ENCODE measurements around the gene PAPOLB. TPM values are rescaled to one million over a fixed set of nuclear protein-coding genes. Genes with fewer than 3 reads are reported as not detected.

Gene PAPOLB
- total RNA-seq, 1 donor from 2014 or later: not detected

DNA sequence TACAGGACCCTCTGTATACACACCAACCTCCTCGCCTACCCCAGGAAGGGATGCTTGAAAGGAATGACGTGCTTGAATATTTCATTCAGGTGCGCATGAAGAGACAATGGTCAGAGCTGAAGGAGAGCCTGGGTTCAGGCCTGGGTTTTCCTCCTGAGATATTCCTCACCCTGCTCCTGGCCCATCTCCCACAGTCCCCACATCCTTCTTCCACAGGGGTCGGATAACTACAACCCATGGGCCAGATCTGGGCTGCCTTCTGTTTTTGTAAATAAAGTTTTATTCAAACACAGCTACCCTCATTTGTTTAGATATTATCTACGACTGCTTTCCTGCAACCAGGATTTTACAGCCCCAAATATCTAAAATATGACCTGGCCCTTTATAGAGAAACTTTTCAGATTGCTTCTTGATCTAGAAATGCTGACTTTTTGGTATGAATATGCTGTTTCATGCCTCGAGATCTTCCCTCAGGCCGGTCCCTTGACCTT lies 23.5 kb upstream of the PAPOLB start:
- no peaks in the 10 kb centered on the region for H3K27me3 ChIP-seq (ENCODE audit: control insufficient read depth, insufficient read depth, low read length)

DNA sequence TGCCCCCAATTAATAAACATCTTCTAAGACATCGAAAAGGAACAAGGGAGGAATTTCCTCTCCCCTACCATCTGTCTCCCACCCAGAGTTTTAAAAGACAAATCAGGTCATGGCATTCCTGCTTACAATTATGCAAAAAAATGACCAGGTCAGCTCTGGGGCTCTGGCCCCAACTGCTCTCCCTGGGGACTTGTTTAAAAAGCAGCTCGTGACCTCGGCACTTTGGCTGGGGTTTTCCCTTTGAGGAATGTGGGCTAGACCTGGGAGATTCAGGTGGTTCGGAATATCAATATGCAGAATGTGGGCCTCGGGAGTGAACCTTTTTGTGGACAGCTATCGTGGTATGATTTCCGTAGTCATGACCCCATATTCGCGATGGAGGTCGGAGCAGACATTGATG lies 22.3 kb upstream of the PAPOLB start:
- no peaks in the 10 kb centered on the region for H3K27me3 ChIP-seq (ENCODE audit: control insufficient read depth, insufficient read depth, low read length)
- no peak overlapping the region for H3K4me3 ChIP-seq (ENCODE audit: low read depth, low read length)
- DNase-seq (ENCODE audit: low read depth) (no peak), FAIRE-seq (no peak)
- TF ChIP-seq, protein P1, sequence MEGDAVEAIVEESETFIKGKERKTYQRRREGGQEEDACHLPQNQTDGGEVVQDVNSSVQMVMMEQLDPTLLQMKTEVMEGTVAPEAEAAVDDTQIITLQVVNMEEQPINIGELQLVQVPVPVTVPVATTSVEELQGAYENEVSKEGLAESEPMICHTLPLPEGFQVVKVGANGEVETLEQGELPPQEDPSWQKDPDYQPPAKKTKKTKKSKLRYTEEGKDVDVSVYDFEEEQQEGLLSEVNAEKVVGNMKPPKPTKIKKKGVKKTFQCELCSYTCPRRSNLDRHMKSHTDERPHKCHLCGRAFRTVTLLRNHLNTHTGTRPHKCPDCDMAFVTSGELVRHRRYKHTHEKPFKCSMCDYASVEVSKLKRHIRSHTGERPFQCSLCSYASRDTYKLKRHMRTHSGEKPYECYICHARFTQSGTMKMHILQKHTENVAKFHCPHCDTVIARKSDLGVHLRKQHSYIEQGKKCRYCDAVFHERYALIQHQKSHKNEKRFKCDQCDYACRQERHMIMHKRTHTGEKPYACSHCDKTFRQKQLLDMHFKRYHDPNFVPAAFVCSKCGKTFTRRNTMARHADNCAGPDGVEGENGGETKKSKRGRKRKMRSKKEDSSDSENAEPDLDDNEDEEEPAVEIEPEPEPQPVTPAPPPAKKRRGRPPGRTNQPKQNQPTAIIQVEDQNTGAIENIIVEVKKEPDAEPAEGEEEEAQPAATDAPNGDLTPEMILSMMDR (IDR thresholded peaks at IDR 0.05; ENCODE audit: insufficient read depth, low read length, severe bottlenecking): no peak
- H3K36me3 ChIP-seq (ENCODE audit: control insufficient read depth, insufficient read depth, low read length): no peaks in the 10 kb centered on the region

More for the DNA sequence above, 23.5 kb upstream of the PAPOLB start:
- H3K36me3 ChIP-seq (ENCODE audit: control insufficient read depth, insufficient read depth, low read length): no peaks in the 10 kb centered on the region
- no peak overlapping the region for H3K4me3 ChIP-seq (ENCODE audit: low read depth, low read length)
- DNase-seq (ENCODE audit: low read depth): no peak
- TF ChIP-seq, protein P1 (IDR thresholded peaks at IDR 0.05; ENCODE audit: insufficient read depth, low read length, severe bottlenecking): no peak
- FAIRE-seq: no peak

DNA sequence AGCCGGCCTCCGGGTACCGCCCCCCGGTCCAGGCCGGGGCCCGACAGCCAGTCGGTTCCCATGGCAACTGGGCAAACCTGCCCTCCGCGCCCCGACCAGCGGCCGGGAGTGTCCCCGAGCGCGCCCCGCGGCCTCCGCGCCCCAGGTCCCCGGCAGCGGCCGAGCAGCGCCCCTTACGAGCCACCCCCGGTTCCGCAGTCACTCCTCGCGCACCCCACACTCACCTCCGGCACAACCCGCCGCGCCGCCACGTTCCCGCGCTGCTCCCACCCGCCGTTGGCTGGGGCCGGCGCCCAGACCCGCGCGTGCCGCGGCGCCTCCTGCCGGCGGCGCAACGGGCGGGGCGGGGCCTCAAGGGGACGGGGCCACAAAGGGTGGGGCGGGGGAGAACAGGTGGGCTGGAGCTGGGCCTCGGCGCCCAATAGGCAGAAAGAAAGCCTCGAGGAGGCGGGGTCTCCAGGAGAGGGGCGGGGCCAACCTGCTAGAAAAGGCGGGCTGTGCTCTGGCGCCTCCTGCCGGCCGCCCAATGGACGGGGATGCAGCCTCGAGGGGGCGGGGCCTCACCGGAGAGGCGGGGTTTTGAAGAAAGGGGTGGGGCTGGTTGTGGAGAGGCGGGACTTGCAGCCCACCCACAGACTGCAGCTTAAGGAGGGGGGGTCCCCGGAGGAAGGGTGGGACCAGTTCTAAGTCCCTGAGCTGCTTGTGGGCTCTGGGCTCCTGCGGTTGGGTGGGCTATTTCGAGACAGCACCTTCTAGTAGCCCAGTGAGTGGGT lies 21.7 kb upstream of the PAPOLB start, which contains the start of gene RADIL:
TSS of gene RADIL (minus strand) at position 345 of the 773 bp plus-strand sequence. CDS start 5,577 bp downstream, outside the sequence.
- DNase-seq (ENCODE audit: low read depth): peak; percentile 41
- H3K36me3 ChIP-seq (ENCODE audit: control insufficient read depth, insufficient read depth, low read length): no peaks in the 10 kb centered on the region
- TF ChIP-seq, protein P1 (IDR thresholded peaks at IDR 0.05; ENCODE audit: insufficient read depth, low read length, severe bottlenecking): peak; percentile 56
- H3K27me3 ChIP-seq (ENCODE audit: control insufficient read depth, insufficient read depth, low read length): no peaks in the 10 kb centered on the region
- no peak within 1 kb of the TSS for H3K4me3 ChIP-seq (ENCODE audit: low read depth, low read length)
- no peak for FAIRE-seq

DNA sequence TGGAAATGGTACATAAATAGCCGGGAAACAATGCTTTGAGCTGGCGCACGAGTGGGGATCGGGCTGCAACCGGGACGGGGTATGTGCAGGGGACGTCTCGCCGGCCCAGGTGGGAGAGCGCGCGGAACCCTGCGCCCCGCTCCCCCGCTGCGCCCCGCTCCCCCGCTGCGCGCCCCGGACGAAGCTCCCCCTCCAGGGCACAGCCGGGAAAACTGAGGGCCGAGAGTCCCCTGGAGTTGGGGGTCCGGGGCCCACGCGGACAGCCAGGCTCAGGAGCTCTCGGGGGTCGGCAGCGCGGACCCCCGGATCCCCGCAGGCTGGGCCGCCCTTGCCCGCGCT lies 21.2 kb upstream of the PAPOLB start:
- TF ChIP-seq, protein P1 (IDR thresholded peaks at IDR 0.05; ENCODE audit: insufficient read depth, low read length, severe bottlenecking): no peak
- no peaks in the 10 kb centered on the region for H3K36me3 ChIP-seq (ENCODE audit: control insufficient read depth, insufficient read depth, low read length)
- FAIRE-seq: no peak
- no peaks in the 10 kb centered on the region for H3K27me3 ChIP-seq (ENCODE audit: control insufficient read depth, insufficient read depth, low read length)
- no peak overlapping the region for H3K4me3 ChIP-seq (ENCODE audit: low read depth, low read length)
- DNase-seq (ENCODE audit: low read depth): no peak

DNA sequence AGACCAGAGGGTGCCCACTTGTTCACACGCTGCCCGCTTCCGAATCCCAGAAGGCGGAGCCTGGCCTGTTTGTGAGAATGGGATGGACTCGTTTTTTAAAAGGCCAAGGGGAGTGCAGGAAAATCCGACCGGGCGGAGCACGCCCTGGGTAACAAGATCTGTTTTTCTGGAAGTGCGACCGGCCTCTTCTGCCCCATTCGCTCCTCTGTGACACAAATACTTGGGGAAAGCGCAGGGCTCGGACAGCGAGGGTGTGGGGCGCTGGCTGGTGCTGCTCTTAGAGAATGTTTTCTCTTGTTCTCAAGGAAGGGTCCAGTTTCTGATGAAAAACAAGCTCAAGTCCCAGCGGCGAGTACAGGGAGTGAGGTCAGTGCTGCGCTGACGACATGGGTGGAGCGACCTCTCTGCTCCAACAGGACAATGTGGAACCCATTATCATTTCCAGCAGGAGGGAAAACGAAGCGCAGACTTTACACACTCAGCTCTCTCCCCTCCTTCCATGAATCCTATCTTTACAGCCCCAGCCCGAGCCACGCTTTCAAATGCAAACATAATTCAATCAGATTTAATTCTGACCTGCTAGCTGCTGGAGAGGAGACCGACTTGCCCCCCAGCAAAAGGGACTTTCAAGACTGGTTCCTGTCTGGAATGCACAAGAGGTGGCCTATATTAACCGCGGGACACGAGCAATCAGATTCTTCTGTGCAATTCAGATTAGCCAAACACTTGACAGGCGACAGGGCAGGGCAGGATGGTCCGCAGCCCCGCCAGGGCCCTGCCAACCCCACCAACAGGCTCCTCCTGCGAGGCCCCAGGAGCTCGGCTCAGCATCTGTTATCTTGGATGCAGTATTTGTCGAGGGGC lies 20.6 kb upstream of the PAPOLB start:
- no peaks in the 10 kb centered on the region for H3K36me3 ChIP-seq (ENCODE audit: control insufficient read depth, insufficient read depth, low read length)
- TF ChIP-seq, protein P1 (IDR thresholded peaks at IDR 0.05; ENCODE audit: insufficient read depth, low read length, severe bottlenecking): no peak
- H3K27me3 ChIP-seq (ENCODE audit: control insufficient read depth, insufficient read depth, low read length): no peaks in the 10 kb centered on the region
- H3K4me3 ChIP-seq (ENCODE audit: low read depth, low read length): no peak overlapping the region
- FAIRE-seq: no peak
- peak; percentile 9 for DNase-seq (ENCODE audit: low read depth)

Data from bronchial epithelial cell (primary cell).